DOHH2 (cell line): ENCODE results near the gene ABCB6.

Experiments used
- H3F3A ChIP-seq: fragments of 200-600 bp; sonication (generic), shearing (Covaris generic); 2 replicates; pipeline ENCODE4 v1.6.0; 2016; ENCODE audit warnings: antibody characterized with exemption, mild to moderate bottlenecking; ENCODE audit not compliant: control insufficient read depth, insufficient read depth
- H3K27ac ChIP-seq: fragments of 200-600 bp; sonication (generic); 2 replicates; pipeline ENCODE4 v1.5.1; 2014; ENCODE audit warnings: low read depth, mild to moderate bottlenecking, low read length, moderate library complexity
- H3K27me3 ChIP-seq: fragments of 200-600 bp; sonication (generic); 2 replicates; pipeline ENCODE4 v1.6.1; 2014; ENCODE audit warnings: mild to moderate bottlenecking, low read length, mixed read lengths; ENCODE audit not compliant: control insufficient read depth
- H3K36me3 ChIP-seq: fragments of 200-600 bp; sonication (generic); 2 replicates; pipeline ENCODE4 v1.6.1; 2014; ENCODE audit warnings: mild to moderate bottlenecking, low read length, moderate library complexity, mixed read lengths; ENCODE audit not compliant: control insufficient read depth
- H3K4me1 ChIP-seq: fragments of 200-600 bp; sonication (generic); 2 replicates; pipeline ENCODE4 v1.6.1; 2014; ENCODE audit warnings: mild to moderate bottlenecking, low read length, mixed read lengths; ENCODE audit not compliant: control insufficient read depth
- H3K4me2 ChIP-seq: fragments of 200-600 bp; sonication (generic); 2 replicates; pipeline ENCODE4 v1.6.0; 2014; ENCODE audit warnings: mild to moderate bottlenecking, low read length, moderate library complexity
- H3K4me3 ChIP-seq: fragments of 200-600 bp; sonication (generic); 2 replicates; pipeline ENCODE4 v1.5.1; 2014; ENCODE audit warnings: mild to moderate bottlenecking, low read length, mixed read lengths
- H3K79me2 ChIP-seq: fragments of 200-600 bp; sonication (generic); 2 replicates; pipeline ENCODE4 v1.6.1; 2014; ENCODE audit warnings: mild to moderate bottlenecking, low read length, mixed read lengths; ENCODE audit not compliant: control insufficient read depth
- H3K9me2 ChIP-seq: fragments of 200-600 bp; sonication (generic); replicated peaks from 2 replicates; pipeline ENCODE4 v1.6.1; 2014; ENCODE audit warnings: mild to moderate bottlenecking, low read length, mixed read lengths; ENCODE audit not compliant: control insufficient read depth
- H3K9me3 ChIP-seq: fragments of 200-600 bp; sonication (generic); 2 replicates; pipeline ENCODE4 v1.6.1; 2014; ENCODE audit warnings: antibody characterized with exemption, low read length, mixed read lengths; ENCODE audit not compliant: control insufficient read depth, insufficient read depth
- H4K20me1 ChIP-seq: fragments of 200-600 bp; sonication (generic); 2 replicates; pipeline ENCODE4 v1.6.0; 2014; ENCODE audit warnings: low read depth, mild to moderate bottlenecking, antibody characterized with exemption, low read length, moderate library complexity; ENCODE audit not compliant: control insufficient read depth, insufficient read depth
- EZH2phosphoT487 ChIP-seq: fragments of 200-600 bp; sonication (generic); IDR thresholded peaks from 2 replicates; pipeline ENCODE4 v1.6.1; 2017; ENCODE audit warnings: borderline replicate concordance, mild to moderate bottlenecking, antibody characterized with exemption, low read length, moderate library complexity, mixed read lengths
- TF ChIP-seq, protein P1 (sequence below): fragments of 200-600 bp; sonication (generic); IDR thresholded peaks from one replicate; pipeline ENCODE4 v1.5.1; 2014; ENCODE audit warnings: antibody characterized with exemption, mild to moderate bottlenecking, low read depth, low read length; ENCODE audit not compliant: poor library complexity, severe bottlenecking

ABCB6 gene

DNA sequence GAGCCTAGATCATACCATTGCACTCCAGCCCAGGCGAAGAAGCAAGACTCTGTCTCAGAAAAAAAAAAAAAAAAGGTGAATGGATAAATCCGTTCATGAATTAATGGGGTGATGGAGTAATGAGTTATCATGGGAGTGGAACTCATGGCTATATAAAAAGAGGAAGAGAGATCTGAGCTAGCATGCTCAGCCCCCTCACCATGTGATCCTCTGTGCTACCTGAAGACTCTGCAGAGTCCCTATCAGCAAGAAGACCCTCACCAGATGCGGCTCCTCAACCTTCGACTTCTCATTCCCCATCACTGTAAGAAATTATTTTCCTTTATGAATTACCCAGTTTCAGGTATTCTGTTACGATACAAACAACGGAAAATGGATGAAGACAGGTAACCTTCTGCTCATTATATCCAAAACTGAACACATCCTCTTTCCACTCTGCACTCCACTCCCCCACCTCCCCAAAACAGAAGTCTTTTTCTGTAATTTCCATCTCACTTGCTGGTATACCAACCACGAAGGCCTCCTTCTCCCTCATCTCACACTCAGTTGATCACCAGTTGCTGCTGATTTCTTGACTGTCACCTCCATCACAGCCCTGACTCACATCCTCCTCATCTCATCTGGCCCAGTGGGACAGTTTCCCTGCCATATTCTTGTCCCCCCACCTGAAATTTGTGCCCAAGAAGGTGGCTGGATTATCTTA is 31.9 kb downstream of the ABCB6 start:
- no peak overlapping the region for H3K27ac ChIP-seq
- H3K4me2 ChIP-seq, result no peak overlapping the region
- no peaks in the 10 kb centered on the region for H3K9me3 ChIP-seq
- peaks cover 34% of the 10 kb centered on the region for H3K36me3 ChIP-seq
- no peaks in the 10 kb centered on the region for H4K20me1 ChIP-seq
- no peak for TF ChIP-seq EZH2phosphoT487
- TF ChIP-seq, protein P1, sequence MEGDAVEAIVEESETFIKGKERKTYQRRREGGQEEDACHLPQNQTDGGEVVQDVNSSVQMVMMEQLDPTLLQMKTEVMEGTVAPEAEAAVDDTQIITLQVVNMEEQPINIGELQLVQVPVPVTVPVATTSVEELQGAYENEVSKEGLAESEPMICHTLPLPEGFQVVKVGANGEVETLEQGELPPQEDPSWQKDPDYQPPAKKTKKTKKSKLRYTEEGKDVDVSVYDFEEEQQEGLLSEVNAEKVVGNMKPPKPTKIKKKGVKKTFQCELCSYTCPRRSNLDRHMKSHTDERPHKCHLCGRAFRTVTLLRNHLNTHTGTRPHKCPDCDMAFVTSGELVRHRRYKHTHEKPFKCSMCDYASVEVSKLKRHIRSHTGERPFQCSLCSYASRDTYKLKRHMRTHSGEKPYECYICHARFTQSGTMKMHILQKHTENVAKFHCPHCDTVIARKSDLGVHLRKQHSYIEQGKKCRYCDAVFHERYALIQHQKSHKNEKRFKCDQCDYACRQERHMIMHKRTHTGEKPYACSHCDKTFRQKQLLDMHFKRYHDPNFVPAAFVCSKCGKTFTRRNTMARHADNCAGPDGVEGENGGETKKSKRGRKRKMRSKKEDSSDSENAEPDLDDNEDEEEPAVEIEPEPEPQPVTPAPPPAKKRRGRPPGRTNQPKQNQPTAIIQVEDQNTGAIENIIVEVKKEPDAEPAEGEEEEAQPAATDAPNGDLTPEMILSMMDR, result no peak
- H3F3A ChIP-seq, result 0 out of 2 replicates have a peak, but pooled peaks cover 4% of the 10 kb centered on the region
- no peaks in the 10 kb centered on the region for H3K27me3 ChIP-seq
- no peak overlapping the region for H3K4me3 ChIP-seq
- no peaks in the 10 kb centered on the region for H3K9me2 ChIP-seq
- H3K79me2 ChIP-seq, result no peaks in the 10 kb centered on the region
- no peaks in the 10 kb centered on the region for H3K4me1 ChIP-seq

DNA sequence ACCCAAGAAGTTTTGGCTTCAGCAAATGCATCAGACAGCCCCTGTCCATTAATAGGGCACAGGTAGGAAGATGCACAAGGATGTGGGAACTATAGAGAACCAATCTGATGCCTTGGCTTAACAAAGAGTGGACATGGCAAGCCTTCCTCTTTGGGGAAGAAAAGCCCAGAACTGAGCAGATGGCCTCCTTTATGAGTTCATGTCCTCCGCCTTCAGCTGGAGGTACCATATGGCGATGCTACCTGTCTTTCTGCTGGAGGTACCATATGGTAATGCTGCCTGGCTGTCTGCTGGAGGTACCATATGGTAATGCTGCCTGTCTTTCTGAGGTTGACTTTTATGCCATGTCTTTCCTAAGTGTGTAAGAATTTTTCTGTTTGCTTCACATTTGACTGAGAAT is 34.6 kb downstream of the ABCB6 start:
- Histone ChIP-seq H3K4me3 (no peak overlapping the region), H3K27me3 (no peaks in the 10 kb centered on the region), H4K20me1 (no peaks in the 10 kb centered on the region), H3K9me3 (no peaks in the 10 kb centered on the region), H3K9me2 (no peaks in the 10 kb centered on the region), H3K4me1 (peaks cover 7% of the 10 kb centered on the region), H3F3A (0 out of 2 replicates have a peak, but pooled peaks cover 4% of the 10 kb centered on the region), H3K4me2 (no peak overlapping the region), H3K27ac (no peak overlapping the region), H3K79me2 (peaks cover 12% of the 10 kb centered on the region), H3K36me3 (peaks cover 61% of the 10 kb centered on the region)
- TF ChIP-seq, protein P1, result no peak
- TF ChIP-seq EZH2phosphoT487, result no peak

DNA sequence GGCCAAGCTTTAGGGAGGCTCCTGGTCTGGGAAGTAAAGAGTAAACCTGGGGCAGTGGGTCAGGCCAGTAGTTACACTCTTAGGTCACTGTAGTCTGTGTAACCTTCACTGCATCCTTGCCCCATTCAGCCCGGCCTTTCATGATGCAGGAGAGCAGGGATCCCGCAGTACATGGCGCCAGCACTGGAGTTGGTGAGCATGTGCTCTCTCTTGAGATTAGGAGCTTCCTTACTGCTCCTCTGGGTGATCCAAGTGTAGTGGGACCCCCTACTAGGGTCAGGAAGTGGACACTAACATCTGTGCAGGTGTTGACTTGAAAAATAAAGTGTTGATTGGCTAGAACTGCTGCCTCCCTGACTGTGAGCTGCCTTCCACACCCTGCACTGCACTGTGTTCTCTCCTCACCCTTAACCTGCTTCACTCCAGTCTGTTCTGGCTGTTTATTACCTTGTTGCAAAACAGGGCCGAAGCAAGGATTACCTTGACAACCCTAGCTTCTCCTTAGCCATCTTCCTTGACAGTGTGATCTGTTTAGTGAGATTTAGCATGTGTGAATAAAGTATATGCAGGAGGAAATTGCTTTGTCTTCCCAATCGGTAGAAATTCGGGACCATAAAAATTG is 35.5 kb downstream of the ABCB6 start:
- H3K36me3 ChIP-seq, result peaks cover 62% of the 10 kb centered on the region
- H3K9me2 ChIP-seq, result no peaks in the 10 kb centered on the region
- H3K4me2 ChIP-seq, result no peak overlapping the region
- H3K9me3 ChIP-seq, result no peaks in the 10 kb centered on the region
- TF ChIP-seq, protein P1, result no peak
- no peak for TF ChIP-seq EZH2phosphoT487
- H3K27ac ChIP-seq, result no peak overlapping the region
- no peaks in the 10 kb centered on the region for H3K27me3 ChIP-seq
- H3K4me1 ChIP-seq, result peaks cover 11% of the 10 kb centered on the region
- H3K4me3 ChIP-seq, result no peak overlapping the region
- 0 out of 2 replicates have a peak, but pooled peaks cover 5% of the 10 kb centered on the region for H4K20me1 ChIP-seq
- H3F3A ChIP-seq, result 0 out of 2 replicates have a peak, but pooled peaks cover 4% of the 10 kb centered on the region
- peaks cover 21% of the 10 kb centered on the region for H3K79me2 ChIP-seq
